SK-N-SH (cell line): ENCODE measurements around the gene ACER2. TPM values are rescaled to one million over a fixed set of nuclear protein-coding genes. Genes with fewer than 3 reads are reported as not detected.

ENCODE experiments used
- CTCF ChIA-PET: fragments of 300-600, 350-600 bp; formaldehyde crosslinking; extraction: SDS; loops from one replicate; lab custom pipeline; 2021; lab: Yijun Ruan, JAX
- POLR2A ChIA-PET: fragments of 350-600 bp; sonication (Branson Sonifier 250); formaldehyde crosslinking; extraction: SDS; loops from one replicate; lab custom pipeline; 2020; ENCODE audit warnings: antibody characterized with exemption, inconsistent platforms; lab: Yijun Ruan, JAX
- DNase-seq: peaks from one replicate; pipeline ENCODE4 v3.0.0; 2012
- H2AFZ ChIP-seq: fragments of 200-600 bp; sonication (generic); 2 replicates; pipeline ENCODE4 v1.8.1; 2016; ENCODE audit warnings: antibody characterized with exemption, mild to moderate bottlenecking, low read depth
- H3F3A ChIP-seq: fragments of 200-600 bp; sonication (generic); replicated peaks from 2 replicates; pipeline ENCODE3; 2016; ENCODE audit warnings: antibody characterized with exemption, mild to moderate bottlenecking; ENCODE audit not compliant: insufficient read depth
- H3K27ac ChIP-seq, 2 experiments: fragments of 200-500 bp in 1 of 2; fragments of 200-600 bp in 1 of 2; sonication (Bioruptor generic) in 1 of 2; sonication (generic), shearing (Covaris generic) in 1 of 2; 2 replicates each; pipeline versions ENCODE4 v1.5.1 to v1.6.1; 2014 to 2016; ENCODE audit warnings: low read depth in 2 of 2, inconsistent platforms in 1 of 2, low read length in 1 of 2, mild to moderate bottlenecking in 1 of 2, mixed read lengths in 1 of 2
- H3K27me3 ChIP-seq: fragments of 200-600 bp; sonication (generic), shearing (Covaris generic); 2 replicates; pipeline ENCODE4 v1.6.1; 2016; ENCODE audit warnings: mixed run types; ENCODE audit not compliant: insufficient read depth
- H3K36me3 ChIP-seq, 2 experiments: fragments of 200-500 bp in 1 of 2; fragments of 200-600 bp in 1 of 2; sonication (Bioruptor generic) in 1 of 2; sonication (generic) in 1 of 2; replicated peaks in 1 of 2; 2 replicates each; pipeline versions ENCODE3 to v1.5.1; 2014 to 2016; ENCODE audit warnings: low read length in 1 of 2, mild to moderate bottlenecking in 1 of 2; ENCODE audit not compliant: insufficient read depth in 2 of 2, control insufficient read depth in 1 of 2
- H3K4me1 ChIP-seq, 2 experiments: fragments of 200-500 bp in 1 of 2; fragments of 200-600 bp in 1 of 2; sonication (Bioruptor generic) in 1 of 2; sonication (generic), shearing (Covaris generic) in 1 of 2; 2 replicates each; pipeline versions ENCODE4 v1.5.1 to v1.6.1; 2014 to 2016; ENCODE audit warnings: low read depth in 1 of 2, low read length in 1 of 2, mixed run types in 1 of 2; ENCODE audit not compliant: insufficient read depth in 2 of 2, control insufficient read depth in 1 of 2
- H3K4me2 ChIP-seq: fragments of 200-600 bp; sonication (generic), shearing (Covaris generic); 2 replicates; pipeline ENCODE4 v1.6.1; 2017; ENCODE audit warnings: mixed run types
- H3K4me3 ChIP-seq, 2 experiments: fragments of 200-500 bp in 1 of 2; fragments of 200-600 bp in 1 of 2; sonication (Bioruptor generic) in 1 of 2; sonication (generic), shearing (Covaris generic) in 1 of 2; 2 replicates each; pipeline versions ENCODE4 v1.5.1 to v1.8.1; 2014 to 2016; ENCODE audit warnings: low read depth in 2 of 2, inconsistent platforms in 1 of 2, low read length in 1 of 2, mild to moderate bottlenecking in 1 of 2, mixed read lengths in 1 of 2, moderate library complexity in 1 of 2
- H3K79me2 ChIP-seq: fragments of 200-600 bp; sonication (generic); 2 replicates; pipeline ENCODE4 v1.8.1; 2017; ENCODE audit warnings: mild to moderate bottlenecking; ENCODE audit not compliant: insufficient read depth
- H3K9ac ChIP-seq: fragments of 200-600 bp; sonication (generic); 2 replicates; pipeline ENCODE4 v1.6.1; 2017; ENCODE audit warnings: mixed run types
- H3K9me2 ChIP-seq: fragments of 200-600 bp; sonication (generic); 2 replicates; pipeline ENCODE4 v1.6.1; 2017; ENCODE audit warnings: mixed run types
- H3K9me3 ChIP-seq: fragments of 200-600 bp; sonication (generic); 2 replicates; pipeline ENCODE4 v1.6.1; 2017; ENCODE audit warnings: mixed run types, mild to moderate bottlenecking, moderate library complexity
- H4K20me1 ChIP-seq: fragments of 200-600 bp; sonication (generic); 2 replicates; pipeline ENCODE4 v1.6.1; 2017; ENCODE audit warnings: mild to moderate bottlenecking, mixed run types; ENCODE audit not compliant: insufficient read depth
- ELF1 ChIP-seq: IDR thresholded peaks from 2 replicates; pipeline ENCODE4 v1.4.0; 2012
- EZH2phosphoT487 ChIP-seq: fragments of 200-600 bp; sonication (generic); IDR thresholded peaks from 2 replicates; pipeline ENCODE4 v1.6.1; 2017; ENCODE audit warnings: low read depth, mixed run types, mild to moderate bottlenecking, antibody characterized with exemption, moderate library complexity, borderline replicate concordance
- FOXJ3 ChIP-seq: sonication (generic); formaldehyde crosslinking; IDR thresholded peaks from 2 replicates; pipeline ENCODE4 v1.5.1; 2020; ENCODE audit warnings: mild to moderate bottlenecking, missing genetic modification reagents
- GABPA ChIP-seq: IDR thresholded peaks from 2 replicates; pipeline ENCODE4 v1.4.0; 2012; ENCODE audit warnings: low read depth, mild to moderate bottlenecking
- MXI1 ChIP-seq: IDR thresholded peaks from 2 replicates; pipeline ENCODE4 v1.6.1; 2012; ENCODE audit warnings: mild to moderate bottlenecking, low read depth, low read length, improper control_type of control experiment
- RAD21 ChIP-seq: IDR thresholded peaks from 2 replicates; pipeline ENCODE4 v1.6.1; 2012; ENCODE audit warnings: mild to moderate bottlenecking, low read length
- RFX5 ChIP-seq: IDR thresholded peaks from 2 replicates; pipeline ENCODE4 v1.6.1; 2012; ENCODE audit warnings: mild to moderate bottlenecking, improper control_type of control experiment, low read length
- RXRA ChIP-seq: IDR thresholded peaks from 2 replicates; pipeline ENCODE4 v1.4.0; 2012; ENCODE audit warnings: low read depth, mild to moderate bottlenecking, borderline replicate concordance
- SIN3A ChIP-seq: IDR thresholded peaks from 2 replicates; pipeline ENCODE4 v1.6.1; 2012; ENCODE audit warnings: low read depth, mild to moderate bottlenecking, low read length, moderate library complexity, borderline replicate concordance
- SMC3 ChIP-seq: IDR thresholded peaks from 2 replicates; pipeline ENCODE4 v1.6.1; 2012; ENCODE audit warnings: low read depth, low read length, improper control_type of control experiment
- TAF1 ChIP-seq: IDR thresholded peaks from 2 replicates; pipeline ENCODE4 v1.6.1; 2012; ENCODE audit warnings: low read depth, mild to moderate bottlenecking, low read length, moderate library complexity, borderline replicate concordance
- YY1 ChIP-seq: IDR thresholded peaks from 2 replicates; pipeline ENCODE4 v1.4.0; 2012; ENCODE audit warnings: low read depth, mild to moderate bottlenecking
- WGBS: methylation state at CpG from one replicate; pipeline ENCODE4 v1.1.6; 2017; ENCODE audit warnings: low lambda C conversion rate; 5-methylcytosine and 5-hydroxymethylcytosine counted together
- polyA plus RNA-seq, 3 experiments: library from polyadenylated mRNA; depleted of rRNA; stranded (reverse); fragments of >200 nt; gene quantifications; 2 replicates each; pipeline ENCODE4 v1.2.3, GENCODE V29; 2012
- TF ChIP-seq, protein P1 (sequence below): IDR thresholded peaks from 2 replicates; pipeline ENCODE4 v1.4.0; 2012; ENCODE audit warnings: low read depth, borderline replicate concordance
- TF ChIP-seq, protein P2 (sequence below): IDR thresholded peaks from 2 replicates; pipeline ENCODE4 v1.6.1; 2012; ENCODE audit warnings: mild to moderate bottlenecking, low read depth, low read length, moderate library complexity
- TF ChIP-seq, protein P3 (sequence below): IDR thresholded peaks from 2 replicates; pipeline ENCODE4 v1.4.0; 2012; ENCODE audit warnings: low read depth
- TF ChIP-seq, protein P4 (sequence below): IDR thresholded peaks from 2 replicates; pipeline ENCODE4 v1.4.0; 2012; ENCODE audit warnings: low read depth, borderline replicate concordance
- TF ChIP-seq, protein P5 (sequence below): fragments of 150-350 bp; IDR thresholded peaks from 2 replicates; pipeline ENCODE4 v1.6.1; 2017; ENCODE audit warnings: antibody characterized with exemption, low read length, low read depth, borderline replicate concordance
- TF ChIP-seq, protein P6 (sequence below): fragments of 150-350 bp; IDR thresholded peaks from 2 replicates; pipeline ENCODE4 v1.6.1; 2016; ENCODE audit warnings: mild to moderate bottlenecking, low read depth, low read length

ACER2 gene
- polyA plus RNA-seq, 1 of the 3 experiments (the other 2 are of a cell fraction) = 1.3 TPM

DNA sequence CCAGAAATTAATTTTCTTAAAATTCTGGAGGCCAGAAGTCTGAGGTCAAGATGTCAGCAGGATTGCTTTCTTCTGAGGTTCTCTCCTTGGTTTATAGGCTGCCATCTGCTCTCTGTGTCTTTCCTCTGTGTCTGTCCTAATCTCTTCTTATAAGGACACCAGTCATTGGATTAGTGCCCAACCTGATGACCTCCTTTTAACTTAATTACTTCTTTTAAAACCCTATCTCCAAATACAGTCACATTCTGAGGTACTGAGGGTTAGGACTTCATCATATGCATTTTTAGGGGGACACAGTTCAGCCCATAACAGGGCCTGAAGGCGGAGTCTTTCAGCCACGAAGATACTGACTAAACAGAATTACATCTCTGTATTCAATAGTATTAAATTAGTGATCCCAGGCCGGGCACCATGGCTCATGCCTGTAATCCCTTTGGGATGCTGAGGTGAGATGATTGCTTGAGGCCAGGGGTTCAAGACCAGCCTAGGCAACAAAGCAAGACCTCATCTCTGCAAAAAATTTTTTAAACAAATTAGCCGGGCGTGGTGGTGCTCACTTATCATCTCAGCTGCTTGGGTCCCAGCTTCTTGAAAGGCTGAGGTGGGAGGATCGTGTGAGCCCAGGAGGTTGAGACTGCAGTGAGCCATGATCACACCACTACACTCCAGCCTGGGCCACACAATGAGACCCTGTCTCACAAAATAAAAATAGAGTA is 22.9 kb upstream of the ACER2 start:
- Histone ChIP-seq H3K27ac (peak overlapping the region in 1 of 2 experiments; percentile 19; a peak in 1 of 4 replicates), H3K79me2 (peaks cover 4% of the 10 kb centered on the region; the same call in 1 of the 2 replicates), H3F3A (peaks cover 22% of the 10 kb centered on the region), H2AFZ (no peak overlapping the region), H3K4me3 (no peak overlapping the region), H3K9me2 (no peaks in the 10 kb centered on the region), H3K9me3 (no peaks in the 10 kb centered on the region), H3K36me3 (no peaks in the 10 kb centered on the region), H3K4me1 (peaks cover 3 to 5% of the 10 kb centered on the region in 2 experiments; a peak in 3 of 4 replicates), H3K4me2 (no peak overlapping the region), H3K9ac (no peak overlapping the region), H3K27me3 (no peaks in the 10 kb centered on the region), H4K20me1 (no peaks in the 10 kb centered on the region)
- ChIA-PET POLR2A (no interaction called here), CTCF (interaction anchor here (1.3 kb wide), 1 partner anchor 79 kb away, joined by 3 read pairs; no protein-coding TSS in a partner anchor)
- no peak for TF ChIP-seq SIN3A
- no peak for TF ChIP-seq MXI1
- TF ChIP-seq SMC3 = no peak
- TF ChIP-seq ELF1 = no peak
- TF ChIP-seq, protein P1, sequence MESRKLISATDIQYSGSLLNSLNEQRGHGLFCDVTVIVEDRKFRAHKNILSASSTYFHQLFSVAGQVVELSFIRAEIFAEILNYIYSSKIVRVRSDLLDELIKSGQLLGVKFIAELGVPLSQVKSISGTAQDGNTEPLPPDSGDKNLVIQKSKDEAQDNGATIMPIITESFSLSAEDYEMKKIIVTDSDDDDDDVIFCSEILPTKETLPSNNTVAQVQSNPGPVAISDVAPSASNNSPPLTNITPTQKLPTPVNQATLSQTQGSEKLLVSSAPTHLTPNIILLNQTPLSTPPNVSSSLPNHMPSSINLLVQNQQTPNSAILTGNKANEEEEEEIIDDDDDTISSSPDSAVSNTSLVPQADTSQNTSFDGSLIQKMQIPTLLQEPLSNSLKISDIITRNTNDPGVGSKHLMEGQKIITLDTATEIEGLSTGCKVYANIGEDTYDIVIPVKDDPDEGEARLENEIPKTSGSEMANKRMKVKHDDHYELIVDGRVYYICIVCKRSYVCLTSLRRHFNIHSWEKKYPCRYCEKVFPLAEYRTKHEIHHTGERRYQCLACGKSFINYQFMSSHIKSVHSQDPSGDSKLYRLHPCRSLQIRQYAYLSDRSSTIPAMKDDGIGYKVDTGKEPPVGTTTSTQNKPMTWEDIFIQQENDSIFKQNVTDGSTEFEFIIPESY = no peak
- TF ChIP-seq, protein P2, sequence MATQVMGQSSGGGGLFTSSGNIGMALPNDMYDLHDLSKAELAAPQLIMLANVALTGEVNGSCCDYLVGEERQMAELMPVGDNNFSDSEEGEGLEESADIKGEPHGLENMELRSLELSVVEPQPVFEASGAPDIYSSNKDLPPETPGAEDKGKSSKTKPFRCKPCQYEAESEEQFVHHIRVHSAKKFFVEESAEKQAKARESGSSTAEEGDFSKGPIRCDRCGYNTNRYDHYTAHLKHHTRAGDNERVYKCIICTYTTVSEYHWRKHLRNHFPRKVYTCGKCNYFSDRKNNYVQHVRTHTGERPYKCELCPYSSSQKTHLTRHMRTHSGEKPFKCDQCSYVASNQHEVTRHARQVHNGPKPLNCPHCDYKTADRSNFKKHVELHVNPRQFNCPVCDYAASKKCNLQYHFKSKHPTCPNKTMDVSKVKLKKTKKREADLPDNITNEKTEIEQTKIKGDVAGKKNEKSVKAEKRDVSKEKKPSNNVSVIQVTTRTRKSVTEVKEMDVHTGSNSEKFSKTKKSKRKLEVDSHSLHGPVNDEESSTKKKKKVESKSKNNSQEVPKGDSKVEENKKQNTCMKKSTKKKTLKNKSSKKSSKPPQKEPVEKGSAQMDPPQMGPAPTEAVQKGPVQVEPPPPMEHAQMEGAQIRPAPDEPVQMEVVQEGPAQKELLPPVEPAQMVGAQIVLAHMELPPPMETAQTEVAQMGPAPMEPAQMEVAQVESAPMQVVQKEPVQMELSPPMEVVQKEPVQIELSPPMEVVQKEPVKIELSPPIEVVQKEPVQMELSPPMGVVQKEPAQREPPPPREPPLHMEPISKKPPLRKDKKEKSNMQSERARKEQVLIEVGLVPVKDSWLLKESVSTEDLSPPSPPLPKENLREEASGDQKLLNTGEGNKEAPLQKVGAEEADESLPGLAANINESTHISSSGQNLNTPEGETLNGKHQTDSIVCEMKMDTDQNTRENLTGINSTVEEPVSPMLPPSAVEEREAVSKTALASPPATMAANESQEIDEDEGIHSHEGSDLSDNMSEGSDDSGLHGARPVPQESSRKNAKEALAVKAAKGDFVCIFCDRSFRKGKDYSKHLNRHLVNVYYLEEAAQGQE = no peak
- TF ChIP-seq TAF1 = no peak
- TF ChIP-seq, protein P3, sequence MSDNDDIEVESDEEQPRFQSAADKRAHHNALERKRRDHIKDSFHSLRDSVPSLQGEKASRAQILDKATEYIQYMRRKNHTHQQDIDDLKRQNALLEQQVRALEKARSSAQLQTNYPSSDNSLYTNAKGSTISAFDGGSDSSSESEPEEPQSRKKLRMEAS = no peak
- TF ChIP-seq EZH2phosphoT487 = no peak
- no peak for TF ChIP-seq FOXJ3 (CRISPR knock-in tag)
- TF ChIP-seq, protein P4, sequence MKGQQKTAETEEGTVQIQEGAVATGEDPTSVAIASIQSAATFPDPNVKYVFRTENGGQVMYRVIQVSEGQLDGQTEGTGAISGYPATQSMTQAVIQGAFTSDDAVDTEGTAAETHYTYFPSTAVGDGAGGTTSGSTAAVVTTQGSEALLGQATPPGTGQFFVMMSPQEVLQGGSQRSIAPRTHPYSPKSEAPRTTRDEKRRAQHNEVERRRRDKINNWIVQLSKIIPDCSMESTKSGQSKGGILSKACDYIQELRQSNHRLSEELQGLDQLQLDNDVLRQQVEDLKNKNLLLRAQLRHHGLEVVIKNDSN = no peak
- TF ChIP-seq RAD21 = no peak
- no peak for TF ChIP-seq GABPA
- TF ChIP-seq, protein P5, sequence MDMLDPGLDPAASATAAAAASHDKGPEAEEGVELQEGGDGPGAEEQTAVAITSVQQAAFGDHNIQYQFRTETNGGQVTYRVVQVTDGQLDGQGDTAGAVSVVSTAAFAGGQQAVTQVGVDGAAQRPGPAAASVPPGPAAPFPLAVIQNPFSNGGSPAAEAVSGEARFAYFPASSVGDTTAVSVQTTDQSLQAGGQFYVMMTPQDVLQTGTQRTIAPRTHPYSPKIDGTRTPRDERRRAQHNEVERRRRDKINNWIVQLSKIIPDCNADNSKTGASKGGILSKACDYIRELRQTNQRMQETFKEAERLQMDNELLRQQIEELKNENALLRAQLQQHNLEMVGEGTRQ = no peak
- TF ChIP-seq, protein P6, sequence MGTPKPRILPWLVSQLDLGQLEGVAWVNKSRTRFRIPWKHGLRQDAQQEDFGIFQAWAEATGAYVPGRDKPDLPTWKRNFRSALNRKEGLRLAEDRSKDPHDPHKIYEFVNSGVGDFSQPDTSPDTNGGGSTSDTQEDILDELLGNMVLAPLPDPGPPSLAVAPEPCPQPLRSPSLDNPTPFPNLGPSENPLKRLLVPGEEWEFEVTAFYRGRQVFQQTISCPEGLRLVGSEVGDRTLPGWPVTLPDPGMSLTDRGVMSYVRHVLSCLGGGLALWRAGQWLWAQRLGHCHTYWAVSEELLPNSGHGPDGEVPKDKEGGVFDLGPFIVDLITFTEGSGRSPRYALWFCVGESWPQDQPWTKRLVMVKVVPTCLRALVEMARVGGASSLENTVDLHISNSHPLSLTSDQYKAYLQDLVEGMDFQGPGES = no peak
- no peak for TF ChIP-seq RFX5
- TF ChIP-seq YY1 = no peak
- no peak for TF ChIP-seq RXRA
- WGBS = 90% methylated on average over 6 of the region's 6 CpGs
- DNase-seq = no peak
